NCI-H1930 (cell line): ENCODE results near the gene MYT1.

Experiments
- DNase-seq, 2 experiments: peaks; one replicate each; lab custom pipeline; 2025; lab: John Stamatoyannopoulos, UW

Gene MYT1

GRCh38 chr20:64188682-64189529 is 24.7 kb downstream of the MYT1 start:
- DNase-seq = peak in 1 of 2 experiments; percentile 22

- DNase-seq = no peak
Observed at GRCh38 chr20:64189530-64189966, 25.3 kb downstream of the MYT1 start.

GRCh38 chr20:64189986-64190385 is 25.7 kb downstream of the MYT1 start:
- no peak for DNase-seq

GRCh38 chr20:64191002-64191401 is 26.8 kb downstream of the MYT1 start:
- DNase-seq = no peak

GRCh38 chr20:64192406-64192805 is 28.2 kb downstream of the MYT1 start:
- DNase-seq = no peak

GRCh38 chr20:64193058-64193457 is 28.8 kb downstream of the MYT1 start:
- no peak for DNase-seq

- DNase-seq = no peak
Observed at GRCh38 chr20:64194269-64194668, 30.0 kb downstream of the MYT1 start.

- no peak for DNase-seq
Observed at GRCh38 chr20:64196309-64196708, 32.1 kb downstream of the MYT1 start.

GRCh38 chr20:64196847-64197306 is 32.6 kb downstream of the MYT1 start:
- DNase-seq = no peak

GRCh38 chr20:64198347-64198746 is 34.1 kb downstream of the MYT1 start:
- DNase-seq = no peak

- no peak for DNase-seq
Observed at GRCh38 chr20:64199395-64199794, 35.1 kb downstream of the MYT1 start.

GRCh38 chr20:64200740-64201139 is 36.5 kb downstream of the MYT1 start:
- no peak for DNase-seq

GRCh38 chr20:64201653-64202052 is 37.4 kb downstream of the MYT1 start:
- no peak for DNase-seq

GRCh38 chr20:64203037-64203777 is 39.0 kb downstream of the MYT1 start:
- DNase-seq = no peak

- no peak for DNase-seq
Observed at GRCh38 chr20:64205611-64206026, 41.4 kb downstream of the MYT1 start.

- DNase-seq = no peak
Observed at GRCh38 chr20:64206614-64207013, 42.4 kb downstream of the MYT1 start.

GRCh38 chr20:64207641-64208590 is 43.7 kb downstream of the MYT1 start:
- DNase-seq = no peak

GRCh38 chr20:64209148-64209547 is 44.9 kb downstream of the MYT1 start:
- DNase-seq = no peak

- no peak for DNase-seq
Observed at GRCh38 chr20:64210656-64211369, 46.6 kb downstream of the MYT1 start.

GRCh38 chr20:64211874-64212658 is 47.8 kb downstream of the MYT1 start:
- no peak for DNase-seq
